Activated T-helper 1 cell treated with anti-CD3 and anti-CD28 coated beads, Interleukin-12 subunit alpha, Interleukin-12 subunit beta, Interleukin-2, Interleukin-4 antibody, amounts not matched to agents 30 ng/mL and 10 ng/mL and 1 ng/mL, durations not matched to agents 14 hours and 24 hours and 36 hours (primary cell): Measurements from ENCODE around the gene OAS1. TPM values are rescaled to one million over a fixed set of nuclear protein-coding genes. Genes with fewer than 3 reads are reported as not detected.

Source experiments
- DNase-seq: peaks from one replicate; pipeline ENCODE4 v3.0.0; 2021; ENCODE audit warnings: low spot score
- H3K27ac Mint-ChIP-seq: one replicate; pipeline ENCODE4 v1.8.0; 2021; ENCODE audit warnings: mild to moderate bottlenecking, mixed read lengths
- H3K27me3 Mint-ChIP-seq: one replicate; pipeline ENCODE4 v1.8.0; 2022; ENCODE audit warnings: mild to moderate bottlenecking, moderate library complexity, mixed read lengths; ENCODE audit not compliant: insufficient read depth
- H3K36me3 Mint-ChIP-seq: one replicate; pipeline ENCODE4 v1.8.0; 2021; ENCODE audit warnings: low read depth, mixed read lengths
- H3K4me1 Mint-ChIP-seq: one replicate; pipeline ENCODE4 v1.8.0; 2021; ENCODE audit warnings: low read depth, mixed read lengths
- H3K4me3 Mint-ChIP-seq: one replicate; pipeline ENCODE4 v1.8.0; 2021; ENCODE audit warnings: mild to moderate bottlenecking, moderate library complexity, mixed read lengths
- H3K9me3 Mint-ChIP-seq: one replicate; pipeline ENCODE4 v1.8.0; 2021; ENCODE audit warnings: mixed read lengths
- intact Hi-C: fragments of 100-400 bp; cut with micrococcal nuclease; formaldehyde crosslinking; loops from one replicate; pipeline ENCODE4 v1.15.1; 2024
- total RNA-seq: library from RNA; stranded (reverse); gene quantifications from 2 replicates; pipeline ENCODE4 v1.2.3, GENCODE V29; 2022

The OAS1 gene
- total RNA-seq, 1 donor from 2014 or later: 24.2 TPM

GRCh38 chr12:112965643-112966042 lies 58.9 kb downstream of the OAS1 start:
- H3K27ac Mint-ChIP-seq: no peak overlapping the region
- intact Hi-C loops: no loop called here
- H3K36me3 Mint-ChIP-seq: peaks cover 69% of the 10 kb centered on the region
- no peak for DNase-seq
- H3K4me1 Mint-ChIP-seq: peaks cover 15% of the 10 kb centered on the region
- H3K4me3 Mint-ChIP-seq: no peak overlapping the region
- no peaks in the 10 kb centered on the region for H3K9me3 Mint-ChIP-seq
- H3K27me3 Mint-ChIP-seq: no peaks in the 10 kb centered on the region

- H3K36me3 Mint-ChIP-seq: peaks cover 57% of the 10 kb centered on the region
- H3K27ac Mint-ChIP-seq: no peak overlapping the region
- DNase-seq: no peak
- H3K27me3 Mint-ChIP-seq: no peaks in the 10 kb centered on the region
- H3K9me3 Mint-ChIP-seq: no peaks in the 10 kb centered on the region
- intact Hi-C loops: no loop called here
- H3K4me3 Mint-ChIP-seq: no peak overlapping the region
- H3K4me1 Mint-ChIP-seq: peaks cover 5% of the 10 kb centered on the region
Observed at GRCh38 chr12:112967306-112967705, 60.5 kb downstream of the OAS1 start.

GRCh38 chr12:112967858-112968257 lies 61.1 kb downstream of the OAS1 start:
- Mint-ChIP-seq H3K4me1 (peaks cover 5% of the 10 kb centered on the region), H3K36me3 (peaks cover 54% of the 10 kb centered on the region), H3K9me3 (no peaks in the 10 kb centered on the region), H3K4me3 (no peak overlapping the region), H3K27ac (no peak overlapping the region), H3K27me3 (no peaks in the 10 kb centered on the region)
- DNase-seq: no peak
- intact Hi-C loops: no loop called here

Other genes with a start within 250 kb of the OAS1 start
- not detected in 2 replicates for gene RPH3A, start 115.2 kb upstream of the OAS1 start, total RNA-seq
- 50.1 and 54.2 TPM in 2 replicates for gene OAS3, start 31.5 kb downstream of the OAS1 start, total RNA-seq
- 113 and 119 TPM in 2 replicates for gene OAS2, start 71.6 kb downstream of the OAS1 start, total RNA-seq
- 0.29 TPM in 2 replicates for gene DTX1, start 149.8 kb downstream of the OAS1 start, total RNA-seq
- gene RASAL1, start 228.8 kb downstream of the OAS1 start, total RNA-seq: 0.10 and 0.34 TPM in 2 replicates
- 0.16 and 0.17 TPM in 2 replicates for gene CFAP73, start 242.8 kb downstream of the OAS1 start, total RNA-seq